SIG-M5 (cell line): ENCODE results near the gene ZXDC.

Experiments used
- DNase-seq: peaks from one replicate; lab custom pipeline; 2025; lab: John Stamatoyannopoulos, UW

Gene ZXDC

DNA sequence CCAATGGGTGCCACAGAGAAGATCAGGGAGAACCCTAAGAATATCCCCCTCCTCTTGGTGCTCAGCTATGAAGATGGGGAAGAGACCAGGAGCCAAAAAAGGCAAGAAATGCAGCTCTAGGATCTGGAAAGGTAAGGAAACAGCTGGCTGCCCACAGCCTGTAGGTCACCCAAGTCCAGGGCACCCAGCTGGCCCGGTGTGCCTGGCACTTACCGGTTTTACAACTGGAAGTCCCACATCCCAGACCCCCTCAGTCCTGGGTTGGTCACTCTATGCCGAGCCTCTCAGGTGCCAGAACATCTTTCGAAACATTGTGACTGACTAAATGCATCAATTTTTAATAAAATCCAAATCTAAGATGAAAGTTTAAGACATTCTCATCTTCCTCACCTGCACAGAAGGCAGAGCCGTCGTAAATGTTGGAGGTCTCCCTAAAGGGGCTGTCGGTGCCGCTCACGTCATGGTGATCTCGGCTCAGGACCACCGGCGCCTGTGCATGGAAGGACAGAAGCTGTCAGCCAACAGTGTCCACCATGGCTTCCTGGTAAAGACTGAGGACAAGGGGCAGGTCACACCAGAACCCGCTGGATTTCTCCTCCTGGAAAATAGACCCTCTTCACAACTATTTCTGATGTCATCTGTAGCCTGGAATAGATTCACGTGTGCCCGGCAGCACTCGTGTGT, 13.3 kb upstream of the ZXDC start:
- no peak for DNase-seq

DNA sequence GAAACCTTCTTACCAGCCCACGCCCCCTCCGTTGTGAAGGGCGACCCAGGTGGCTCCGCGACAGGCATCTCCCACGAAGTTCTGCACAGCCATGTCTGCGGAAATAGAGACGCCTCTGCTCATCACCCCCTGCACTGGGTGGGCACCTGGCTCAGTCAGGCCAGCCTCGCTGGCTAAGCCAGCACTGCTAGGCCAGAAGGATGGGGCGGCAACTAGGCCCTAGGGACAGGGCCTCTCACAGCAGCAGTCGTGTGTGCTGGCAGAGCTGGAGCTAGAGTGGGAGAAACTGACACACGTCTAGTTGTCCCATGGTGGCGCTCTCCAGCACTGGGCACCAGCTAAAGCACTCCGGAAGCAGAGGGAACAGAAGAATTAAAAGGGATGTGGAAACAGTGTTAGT, 12.5 kb upstream of the ZXDC start:
- no peak for DNase-seq

DNA sequence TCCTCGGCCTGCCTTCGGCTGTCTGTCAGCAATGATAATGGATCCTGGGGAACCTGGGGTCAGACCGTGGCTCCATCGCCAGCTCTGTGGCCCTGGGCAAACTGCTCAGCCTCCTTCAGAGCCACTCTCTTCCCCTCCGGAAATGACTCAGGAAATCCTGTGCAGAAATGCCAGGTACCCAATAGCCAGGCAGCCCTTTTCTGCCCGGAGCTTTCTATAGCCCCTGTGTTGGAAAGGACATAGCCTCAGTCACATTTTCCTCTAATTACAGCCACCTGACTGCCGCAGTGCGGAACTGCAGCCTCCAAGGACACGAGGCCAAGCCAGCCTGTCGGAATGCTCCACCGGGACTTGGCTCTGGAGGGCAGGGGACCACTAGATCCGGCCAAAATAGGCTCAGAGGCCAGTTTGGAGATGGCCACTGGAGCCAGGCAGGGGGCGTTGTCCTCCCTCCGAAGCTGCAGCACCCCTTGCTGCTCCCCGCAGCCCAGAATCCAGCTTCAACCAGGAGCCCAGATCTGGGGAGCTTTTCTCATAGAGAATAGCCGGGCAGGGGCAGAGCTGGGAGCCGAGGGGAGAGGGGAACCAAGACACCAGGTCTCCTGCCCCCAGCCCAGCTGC, 11.6 kb upstream of the ZXDC start:
- DNase-seq: no peak

DNA sequence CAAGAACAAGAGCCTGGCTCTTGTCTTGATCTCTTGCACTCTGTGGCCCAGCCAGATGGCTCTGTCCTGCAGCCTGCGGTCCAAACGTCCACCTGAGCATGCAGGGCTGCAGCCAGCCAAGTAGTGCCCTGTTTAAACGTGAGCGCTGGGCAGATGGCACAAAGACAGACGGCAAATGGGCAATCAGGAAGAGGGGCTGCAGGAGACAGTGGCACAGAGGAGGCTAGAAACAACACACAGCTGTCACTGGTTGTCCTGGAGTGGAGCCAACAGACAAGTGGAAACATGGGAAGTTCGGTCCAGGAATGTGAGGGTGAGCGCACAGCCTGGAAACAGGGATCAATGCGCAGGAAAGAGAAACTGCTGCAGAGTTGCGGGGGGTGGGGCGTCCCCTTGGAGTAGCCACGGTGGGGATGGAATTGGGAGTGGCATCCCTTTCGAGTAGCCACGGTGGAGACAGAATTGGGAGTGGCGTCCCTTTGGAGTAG, 10.7 kb upstream of the ZXDC start:
- DNase-seq: no peak

DNA sequence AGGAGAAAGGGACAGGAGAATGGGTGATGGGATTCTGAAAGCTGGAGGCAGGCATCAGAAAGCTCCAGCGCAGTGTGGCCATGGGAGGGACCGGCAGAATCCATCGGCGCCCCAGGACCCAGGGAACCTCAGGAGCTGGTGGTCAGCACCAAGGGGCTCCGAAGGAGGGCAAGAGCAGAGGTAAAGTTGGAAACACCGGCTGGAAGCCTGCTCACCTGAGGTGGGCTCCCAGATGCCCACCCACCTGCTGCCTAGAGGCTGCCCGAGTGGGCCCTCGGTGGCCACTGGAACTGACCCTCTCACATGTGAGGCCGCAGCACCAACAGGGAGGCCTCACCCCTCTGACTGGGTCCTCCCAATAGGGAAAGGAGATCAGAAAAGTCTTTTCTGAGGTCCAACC, 10.3 kb upstream of the ZXDC start:
- DNase-seq: no peak

DNA sequence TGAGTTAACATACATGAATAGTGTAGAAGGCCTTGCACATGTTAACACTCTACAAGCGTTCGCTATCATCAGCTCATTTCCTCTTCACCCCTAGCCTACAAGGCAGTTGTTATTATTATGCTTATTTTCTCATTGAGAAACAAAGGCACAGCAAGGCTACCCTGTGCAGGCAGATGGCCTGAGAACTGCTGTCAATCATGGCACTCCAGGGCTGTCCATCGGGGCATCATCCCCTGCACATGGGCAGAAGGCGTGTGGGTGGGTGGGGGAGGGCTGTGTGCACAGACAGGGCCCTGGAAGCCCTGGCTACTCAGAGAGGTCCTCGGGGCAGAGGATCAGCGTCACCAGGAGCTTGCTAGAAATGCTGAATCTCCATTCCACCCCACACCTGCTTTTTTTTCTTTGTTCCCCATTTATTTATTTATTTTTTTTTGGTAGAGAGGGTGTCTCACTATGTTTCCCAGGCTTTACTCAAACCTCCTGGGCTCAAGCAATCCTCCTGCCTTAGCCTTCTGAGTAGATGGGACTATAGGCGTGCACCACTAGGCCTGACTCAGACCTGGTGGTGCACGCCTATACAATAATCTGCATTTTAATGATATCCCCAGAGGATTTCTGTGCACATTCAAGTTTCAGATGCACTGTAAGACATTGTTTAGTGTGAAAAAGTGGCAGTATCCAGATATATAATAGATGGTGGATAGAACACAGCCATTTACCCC, 9.6 kb upstream of the ZXDC start:
- no peak for DNase-seq

DNA sequence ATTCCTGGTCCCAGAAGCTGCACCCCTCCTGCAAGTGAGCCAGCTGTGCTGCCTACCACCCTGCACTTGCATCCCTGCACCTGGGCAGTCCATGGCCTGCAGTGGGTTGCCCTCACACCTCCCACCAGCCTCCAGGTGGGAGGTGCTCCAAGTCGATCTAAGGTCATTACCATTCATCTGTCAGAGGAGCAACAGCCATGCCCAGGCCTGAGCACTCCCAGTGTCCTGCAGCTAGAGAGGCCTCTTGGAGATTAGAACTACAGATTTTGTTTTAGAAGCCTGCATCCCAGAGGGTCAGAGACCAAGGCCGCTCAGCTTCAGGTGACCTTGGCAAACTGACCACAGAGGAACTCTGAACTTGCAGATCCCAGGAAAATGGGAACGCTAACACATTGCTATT, 9.0 kb upstream of the ZXDC start:
- no peak for DNase-seq

DNA sequence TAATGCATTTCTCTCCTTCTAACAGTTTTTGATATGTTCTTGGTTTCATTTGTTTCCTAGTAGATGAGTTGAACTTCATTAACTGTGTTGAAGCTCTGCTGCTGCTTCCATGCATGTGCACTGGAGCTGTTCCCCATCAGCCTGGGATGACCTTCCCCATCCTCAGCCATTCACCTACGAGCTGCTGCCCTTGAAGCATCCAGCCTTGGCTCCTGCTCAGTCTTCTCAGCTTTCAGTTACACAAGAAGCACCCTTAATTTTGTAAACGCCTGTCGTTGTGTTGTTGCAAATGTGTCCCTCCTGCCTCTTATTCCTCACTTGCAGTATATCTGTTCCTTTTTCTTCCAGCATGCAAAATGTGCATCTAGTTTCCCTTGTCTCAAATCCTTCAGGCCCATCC, 8.5 kb upstream of the ZXDC start:
- no peak for DNase-seq

DNA sequence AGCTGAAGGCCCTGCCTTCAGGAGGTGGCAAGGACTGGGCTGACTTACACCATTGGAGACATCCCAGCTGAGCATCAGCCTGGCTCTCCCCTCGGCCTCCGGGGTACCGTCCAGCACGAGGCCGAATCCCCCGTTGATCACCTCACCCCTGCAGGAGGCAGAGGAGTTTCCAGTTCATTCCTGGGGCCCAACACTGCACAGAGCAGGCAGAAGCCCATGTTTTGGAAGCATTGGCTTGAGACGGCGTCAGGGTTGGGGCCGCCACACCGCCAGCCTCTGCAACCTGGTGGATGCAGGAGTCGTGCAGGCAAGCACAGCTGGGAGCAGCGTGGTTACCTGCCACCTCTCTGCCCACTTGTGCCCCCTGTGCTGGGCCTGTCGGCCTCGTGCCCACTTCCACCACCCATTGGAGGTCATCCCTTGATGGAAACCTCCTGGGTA, 7.7 kb upstream of the ZXDC start:
- DNase-seq: no peak

DNA sequence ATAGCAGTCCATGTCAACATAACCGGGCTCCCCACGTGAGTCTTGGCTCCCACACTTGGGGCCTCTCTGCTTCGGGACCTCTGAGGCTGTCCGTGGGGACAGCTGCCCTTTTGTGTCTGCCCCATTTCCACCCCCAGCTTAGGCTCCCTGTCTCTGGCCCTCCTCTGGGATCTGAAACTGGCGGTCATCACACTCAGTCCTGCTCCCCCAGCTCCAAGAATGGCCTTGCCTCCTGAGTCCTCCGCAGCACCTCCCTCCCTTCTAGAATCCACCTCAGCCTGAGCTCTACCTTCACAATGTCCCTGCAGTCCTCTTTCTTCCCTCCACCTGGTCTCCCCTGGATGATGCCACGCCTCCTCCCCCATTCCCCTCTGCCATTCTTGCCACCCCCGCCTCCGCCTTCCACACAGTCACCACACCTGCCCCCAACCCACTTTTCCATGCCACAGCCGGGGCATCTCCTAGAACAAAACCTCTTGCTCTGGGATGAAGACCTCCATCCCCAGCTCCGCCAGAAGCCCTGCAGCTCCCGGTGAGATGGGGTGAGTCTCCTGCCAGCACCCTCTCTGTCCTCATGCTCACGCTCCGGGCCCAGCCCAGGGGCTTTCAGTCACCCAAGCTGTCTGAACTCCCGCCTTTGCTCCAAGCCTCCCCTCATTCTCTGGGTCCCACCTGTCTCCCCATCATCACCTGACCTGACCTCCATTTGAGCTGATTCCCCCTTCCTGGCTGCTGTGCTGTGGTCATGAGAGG, 7.0 kb upstream of the ZXDC start:
- no peak for DNase-seq

DNA sequence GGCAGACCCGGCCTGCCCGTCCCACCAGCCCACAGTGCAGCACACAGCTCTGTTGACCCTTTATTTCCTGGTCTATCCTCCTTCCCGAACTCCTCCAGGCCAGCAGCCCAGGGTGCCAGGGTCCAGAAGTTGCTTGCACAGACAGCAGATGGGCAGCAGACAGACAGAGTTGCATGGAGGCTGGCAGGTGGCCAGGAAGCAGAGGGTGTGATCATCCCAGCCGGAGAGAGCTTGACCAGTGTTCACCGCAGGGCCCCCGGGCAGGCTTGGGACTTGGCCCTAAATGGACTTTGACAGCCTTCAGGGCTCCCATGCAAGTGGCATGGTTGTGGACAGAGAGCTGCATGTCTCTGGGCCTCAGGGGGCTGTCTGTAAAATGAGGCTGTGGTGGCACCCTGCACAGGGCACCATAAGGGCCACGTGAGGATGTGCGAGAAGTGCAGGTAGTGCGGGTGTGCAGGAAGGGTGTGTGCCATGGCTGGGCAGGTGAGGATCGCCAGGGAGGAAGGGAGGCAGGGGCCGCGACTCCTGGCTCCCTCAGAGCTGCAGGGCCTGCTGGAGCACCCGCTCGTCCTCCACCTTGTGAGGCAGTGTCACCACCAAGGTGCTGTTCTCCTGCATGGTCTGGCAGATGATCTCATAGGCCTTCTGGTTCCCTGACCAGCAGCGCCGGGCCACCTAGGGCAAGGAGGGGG, 6.3 kb upstream of the ZXDC start:
- no peak for DNase-seq

DNA sequence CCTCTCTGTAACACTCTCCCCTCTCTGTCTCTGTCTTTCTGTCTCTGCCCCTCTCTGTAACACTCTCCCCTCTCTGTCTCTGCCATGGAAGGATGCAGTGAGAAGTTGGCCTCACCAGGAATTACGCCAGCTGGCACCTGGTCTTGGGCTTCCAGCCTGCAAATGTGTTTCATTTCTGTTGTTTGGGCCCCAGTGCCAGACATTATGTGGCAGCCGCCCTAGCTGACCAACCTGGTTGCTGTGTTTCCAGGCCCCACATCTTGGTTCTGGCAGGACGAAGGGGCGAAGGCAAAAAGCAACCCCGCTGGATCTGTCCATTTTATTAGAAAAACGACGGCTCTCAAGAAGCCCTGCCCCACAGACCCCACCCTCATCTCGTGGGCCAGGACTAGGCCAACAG, 5.2 kb upstream of the ZXDC start:
- DNase-seq: no peak

DNA sequence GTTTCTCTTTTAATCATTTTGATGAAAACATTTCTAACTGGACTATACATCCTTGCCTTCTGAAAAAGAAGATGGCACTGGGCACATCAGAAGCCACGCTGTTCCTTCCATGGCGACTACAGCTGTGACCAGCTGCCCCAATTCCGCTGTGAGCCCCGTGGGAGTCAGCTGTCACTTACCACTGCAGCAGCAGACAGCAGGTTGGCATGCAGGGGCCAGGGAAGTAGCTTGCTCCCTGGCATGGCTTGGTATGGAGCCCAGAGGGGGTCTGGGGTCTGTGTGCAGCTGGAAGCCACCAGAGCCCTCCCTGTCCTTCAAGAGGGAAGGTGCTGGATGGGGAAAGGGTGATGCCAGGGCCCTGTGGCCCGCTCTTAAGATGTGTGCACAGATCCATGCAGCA, 4.5 kb upstream of the ZXDC start:
- no peak for DNase-seq

DNA sequence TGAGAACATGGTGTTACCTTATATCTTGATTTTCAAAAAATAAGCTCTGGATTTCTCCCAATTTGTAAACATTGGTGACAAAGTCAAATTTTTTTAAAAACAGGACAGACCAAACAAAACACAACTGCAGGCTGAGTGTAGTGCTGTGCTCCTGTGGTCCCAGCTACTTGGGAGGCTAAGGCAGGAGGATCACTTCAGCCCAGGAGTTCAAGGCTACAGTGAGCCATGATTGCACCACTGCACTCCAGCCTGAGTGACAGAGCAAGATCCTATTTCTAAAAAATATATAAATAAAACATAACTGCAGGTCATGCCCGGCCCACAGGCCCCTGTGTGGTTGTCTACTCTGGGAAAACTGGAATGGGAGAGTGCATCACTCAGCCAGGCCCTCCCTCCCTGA, 4.0 kb upstream of the ZXDC start:
- DNase-seq: no peak

DNA sequence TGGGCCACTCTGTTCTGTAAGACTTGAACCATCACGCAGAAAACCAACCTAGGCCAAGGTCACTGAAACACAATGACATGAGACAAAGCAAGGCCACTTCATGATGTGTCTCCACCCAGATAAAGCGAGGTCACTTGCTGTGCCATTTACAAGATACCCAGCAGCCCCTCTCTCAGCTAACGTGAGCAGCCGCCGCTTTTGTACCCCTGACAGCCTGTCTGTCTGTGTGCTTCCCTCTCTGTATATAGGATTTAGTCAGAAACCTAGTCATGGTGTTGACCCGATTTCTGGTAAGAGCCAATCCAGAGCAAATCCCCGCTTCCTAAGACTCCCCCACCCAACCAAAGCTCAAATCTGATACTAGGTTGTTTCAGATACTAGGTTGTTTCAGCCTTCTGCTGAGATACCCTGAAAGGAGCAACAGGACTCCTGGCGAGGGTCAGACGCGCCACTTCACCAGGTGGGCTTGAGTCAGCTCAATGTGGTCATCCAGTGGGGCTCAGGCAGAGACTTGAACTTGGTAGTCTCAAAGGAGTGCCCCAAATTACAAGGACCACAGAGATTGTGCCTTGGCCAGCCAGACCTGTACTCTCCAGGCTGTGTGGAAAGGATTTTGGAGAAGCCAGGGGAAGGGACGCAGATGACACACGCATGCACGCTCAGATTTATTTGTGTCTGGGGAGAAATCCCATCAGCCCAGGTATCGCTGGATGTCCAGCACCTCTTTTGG, 3.1 kb upstream of the ZXDC start:
- DNase-seq: no peak

DNA sequence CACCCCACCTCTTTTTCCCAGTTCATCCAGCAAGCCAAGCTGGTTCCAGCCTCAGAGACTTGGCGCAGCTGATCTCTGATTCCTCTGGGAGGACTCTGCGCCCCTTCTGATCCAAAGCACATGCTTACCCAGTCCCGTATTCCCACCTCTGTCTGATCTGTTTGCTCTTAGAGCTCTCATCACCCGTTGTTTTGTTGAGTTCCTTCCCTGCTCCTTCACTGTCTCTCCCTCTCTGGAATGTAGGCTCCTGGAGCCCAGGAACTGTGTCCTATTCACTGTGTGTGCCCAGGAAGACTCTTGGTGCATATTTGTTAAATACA, 1.3 kb upstream of the ZXDC start:
- DNase-seq: no peak

DNA sequence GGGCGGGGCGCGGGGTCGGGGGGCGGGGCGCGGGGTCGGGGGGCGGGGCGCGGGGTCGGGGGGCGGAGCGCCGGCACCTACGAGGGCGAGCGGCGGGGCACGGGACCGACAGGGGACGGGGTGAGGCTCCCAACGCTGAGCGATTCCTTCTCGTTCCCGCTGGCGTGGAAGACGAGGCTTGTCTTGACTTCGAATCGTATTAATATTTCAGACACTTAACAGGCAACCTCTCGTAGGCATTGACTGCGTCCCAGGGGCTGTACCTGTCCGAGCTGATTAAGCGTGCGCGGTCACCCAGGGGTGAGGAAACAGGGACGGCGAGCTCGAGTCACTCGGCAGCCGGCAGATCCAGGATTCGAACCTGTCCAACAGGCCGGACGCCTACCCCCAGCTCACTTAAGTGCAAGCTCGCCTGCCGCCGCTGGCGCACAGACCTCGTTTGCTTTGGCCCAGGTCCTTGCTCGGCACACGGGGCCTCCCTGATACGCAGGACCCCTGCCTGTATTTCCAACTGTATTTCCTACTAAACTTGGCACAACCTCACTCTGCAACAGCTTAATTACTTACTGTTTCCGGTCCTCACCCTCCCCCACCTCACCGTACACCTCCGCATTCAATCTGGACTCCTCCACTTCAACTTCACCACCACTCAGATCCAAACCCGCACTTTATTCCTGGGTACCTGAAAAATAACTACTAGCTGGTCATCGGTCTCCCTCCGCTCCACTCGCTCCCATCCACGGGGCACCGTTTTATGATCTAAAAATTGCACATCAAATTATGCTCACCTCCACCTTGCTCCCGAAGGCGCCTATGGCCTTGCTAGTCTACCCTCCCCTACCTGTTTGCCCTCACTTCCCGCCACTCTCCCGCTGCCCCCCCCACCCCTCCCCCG, 722 bp upstream of the ZXDC start:
- no peak for DNase-seq

DNA sequence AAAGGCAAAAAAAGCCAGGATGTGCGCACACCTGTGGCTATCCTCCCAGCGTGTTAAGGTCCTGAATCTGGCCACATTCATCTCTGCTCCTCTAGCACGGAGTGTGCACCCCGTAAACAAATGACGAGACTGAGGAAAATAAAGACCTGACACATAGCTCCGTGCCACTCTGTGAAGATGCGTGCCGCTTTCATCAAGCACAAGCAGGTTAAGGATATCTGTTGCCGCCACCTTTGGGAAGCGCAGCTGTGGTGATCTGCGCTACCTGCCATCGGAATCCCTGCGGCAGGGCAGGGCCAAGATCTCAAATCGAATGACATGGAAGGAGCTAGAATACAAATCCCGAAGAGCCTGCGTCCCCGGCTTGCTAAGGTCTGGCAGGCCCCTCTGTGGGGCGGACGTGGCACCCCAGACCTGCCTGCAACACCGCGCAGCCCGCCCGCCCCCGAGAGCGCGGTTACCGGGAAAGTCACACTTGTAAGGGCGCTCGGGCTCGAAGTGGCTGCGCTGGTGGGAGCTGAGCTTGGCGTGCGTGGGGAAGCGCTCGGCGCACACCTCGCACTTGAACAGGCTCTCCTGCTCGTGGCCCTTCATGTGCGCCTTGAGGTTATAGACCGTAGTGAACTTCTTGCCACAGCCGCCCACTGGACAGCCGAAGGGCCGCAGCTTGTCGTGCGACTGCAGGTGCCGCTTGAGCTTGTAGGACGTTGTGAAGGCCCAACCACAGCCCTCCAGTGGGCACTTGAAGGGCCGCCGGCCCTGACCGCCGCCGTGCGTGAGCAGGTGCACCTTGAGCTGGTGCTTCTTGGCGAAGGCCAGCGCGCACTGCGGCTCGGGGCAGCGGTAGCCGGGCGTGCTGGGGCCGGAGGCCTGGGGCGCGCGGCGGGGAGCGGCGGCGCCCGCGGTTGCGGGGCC, 936 bp downstream of the ZXDC start:
- DNase-seq: no peak
